H9 (cell line): ENCODE measurements around the gene BRD1. TPM values are rescaled to one million over a fixed set of nuclear protein-coding genes. Genes with fewer than 3 reads are reported as not detected.
A peak's percentile ranks its signal among the peaks of the same experiment; 100 is the strongest.

Source experiments
- DNase-seq: peaks from one replicate; pipeline ENCODE4 v3.0.0-alpha.2; 2017
- H2AFZ ChIP-seq: one replicate; pipeline ENCODE4 v1.6.1; 2013; ENCODE audit warnings: mild to moderate bottlenecking, low read length, control low read depth, moderate library complexity
- H2AK5ac ChIP-seq: 2 replicates; pipeline ENCODE4 v1.6.1; 2013; ENCODE audit warnings: low read length, control low read depth, mixed read lengths; ENCODE audit not compliant: insufficient read length
- H2BK120ac ChIP-seq: one replicate; pipeline ENCODE4 v1.6.1; 2013; ENCODE audit warnings: low read depth, mild to moderate bottlenecking, low read length, control low read depth, inconsistent platforms; ENCODE audit not compliant: poor library complexity, severe bottlenecking
- H2BK12ac ChIP-seq: 2 replicates; pipeline ENCODE4 v1.6.1; 2013; ENCODE audit warnings: low read length, control low read depth, mixed read lengths, low read depth; ENCODE audit not compliant: insufficient read length
- H2BK15ac ChIP-seq: 2 replicates; pipeline ENCODE4 v1.6.1; 2013; ENCODE audit warnings: low read depth, low read length, control low read depth
- H2BK20ac ChIP-seq: one replicate; pipeline ENCODE4 v1.6.1; 2013; ENCODE audit warnings: low read depth, mild to moderate bottlenecking, low read length, control low read depth, inconsistent platforms; ENCODE audit not compliant: poor library complexity, severe bottlenecking
- H2BK5ac ChIP-seq: 2 replicates; pipeline ENCODE4 v1.6.1; 2013; ENCODE audit warnings: low read length, control low read depth, mixed read lengths; ENCODE audit not compliant: insufficient read length
- H3K14ac ChIP-seq: 2 replicates; pipeline ENCODE4 v1.6.1; 2013; ENCODE audit warnings: low read length, control low read depth; ENCODE audit not compliant: insufficient read depth
- H3K18ac ChIP-seq: 2 replicates; pipeline ENCODE4 v1.6.1; 2013; ENCODE audit warnings: low read depth, mild to moderate bottlenecking, mixed read lengths, low read length, control low read depth; ENCODE audit not compliant: insufficient read length
- H3K23ac ChIP-seq: 2 replicates; pipeline ENCODE4 v1.6.1; 2013; ENCODE audit warnings: low read length, control low read depth, mixed read lengths, low read depth; ENCODE audit not compliant: insufficient read length
- H3K23me2 ChIP-seq: 2 replicates; pipeline ENCODE4 v1.6.1; 2013; ENCODE audit warnings: low read depth, mild to moderate bottlenecking, mixed read lengths, low read length, control low read depth; ENCODE audit not compliant: insufficient read length, poor library complexity, severe bottlenecking
- H3K27ac ChIP-seq: 2 replicates; pipeline ENCODE4 v1.5.1; 2013; ENCODE audit warnings: low read length, control low read depth, mixed read lengths, low read depth; ENCODE audit not compliant: insufficient read length
- H3K27me3 ChIP-seq: 2 replicates; pipeline ENCODE4 v1.6.1; 2013; ENCODE audit warnings: low read length, control low read depth, inconsistent platforms; ENCODE audit not compliant: insufficient read depth
- H3K4ac ChIP-seq: 2 replicates; pipeline ENCODE4 v1.6.1; 2013; ENCODE audit warnings: low read depth, mild to moderate bottlenecking, control low read depth, inconsistent platforms, low read length, moderate library complexity
- H3K4me1 ChIP-seq: 2 replicates; pipeline ENCODE4 v1.6.1; 2013; ENCODE audit warnings: low read length, control low read depth, inconsistent platforms; ENCODE audit not compliant: insufficient read depth
- H3K4me2 ChIP-seq: 2 replicates; pipeline ENCODE4 v1.6.1; 2013; ENCODE audit warnings: low read length, control low read depth, mixed read lengths; ENCODE audit not compliant: insufficient read length, insufficient read depth
- H3K56ac ChIP-seq: 2 replicates; pipeline ENCODE4 v1.6.1; 2013; ENCODE audit warnings: low read depth, mild to moderate bottlenecking, mixed read lengths, low read length, control low read depth; ENCODE audit not compliant: insufficient read length
- H3K79me1 ChIP-seq: 2 replicates; pipeline ENCODE4 v1.6.1; 2013; ENCODE audit warnings: low read depth, mild to moderate bottlenecking, moderate library complexity, low read length, control low read depth, inconsistent platforms; ENCODE audit not compliant: insufficient read depth, poor library complexity, severe bottlenecking
- H3K79me2 ChIP-seq: 2 replicates; pipeline ENCODE4 v1.6.1; 2013; ENCODE audit warnings: low read length, control low read depth, inconsistent platforms; ENCODE audit not compliant: insufficient read depth
- H3K9ac ChIP-seq: 2 replicates; pipeline ENCODE4 v1.6.1; 2013; ENCODE audit warnings: low read length, control low read depth, mixed read lengths; ENCODE audit not compliant: insufficient read length; ENCODE audit errors: extremely low read depth
- H3K9me3 ChIP-seq: one replicate; pipeline ENCODE4 v1.6.1; 2013; ENCODE audit warnings: low read depth, low read length, inconsistent platforms; ENCODE audit not compliant: control insufficient read depth
- H3T11ph ChIP-seq: one replicate; pipeline ENCODE4 v1.6.1; 2013; ENCODE audit warnings: mild to moderate bottlenecking, low read length, control low read depth, inconsistent platforms
- H4K20me1 ChIP-seq: one replicate; pipeline ENCODE4 v1.6.1; 2013; ENCODE audit not compliant: control insufficient read depth, insufficient read length, insufficient read depth
- H4K5ac ChIP-seq: 2 replicates; pipeline ENCODE4 v1.6.1; 2013; ENCODE audit warnings: low read depth, mild to moderate bottlenecking, mixed read lengths, low read length, control low read depth; ENCODE audit not compliant: insufficient read length
- H4K8ac ChIP-seq: replicated peaks from 2 replicates; pipeline ENCODE4 v1.6.1; 2013; ENCODE audit warnings: low read length, control low read depth, mixed read lengths, low read depth; ENCODE audit not compliant: insufficient read length
- H4K91ac ChIP-seq: 2 replicates; pipeline ENCODE4 v1.6.1; 2013; ENCODE audit warnings: low read depth, mild to moderate bottlenecking, moderate library complexity, mixed read lengths, low read length, control low read depth; ENCODE audit not compliant: insufficient read length
- H3K27ac Mint-ChIP-seq, 3 experiments: 2 replicates in 2 of 3; 3 replicates in 1 of 3; pipeline ENCODE4 v1.8.0; 2020 to 2021; ENCODE audit warnings: mixed read lengths in 3 of 3, mild to moderate bottlenecking in 1 of 3, moderate library complexity in 1 of 3
- H3K27me3 Mint-ChIP-seq: 2 replicates; pipeline ENCODE4 v1.8.0; 2021; ENCODE audit warnings: low read depth, mild to moderate bottlenecking, moderate library complexity, mixed read lengths
- H3K36me3 Mint-ChIP-seq, 3 experiments: 2 replicates in 2 of 3; 3 replicates in 1 of 3; pipeline ENCODE4 v1.8.0; 2020 to 2021; ENCODE audit warnings: low read depth in 3 of 3, mixed read lengths in 3 of 3; ENCODE audit not compliant: insufficient read depth in 1 of 3
- H3K4me1 Mint-ChIP-seq, 2 experiments: 2 replicates each; pipeline ENCODE4 v1.8.0; 2020; ENCODE audit warnings: mixed read lengths in 2 of 2
- H3K4me3 Mint-ChIP-seq, 2 experiments: 2 replicates in 1 of 2; 3 replicates in 1 of 2; pipeline ENCODE4 v1.8.0; 2020 to 2021; ENCODE audit warnings: mild to moderate bottlenecking in 2 of 2, mixed read lengths in 2 of 2, moderate library complexity in 1 of 2
- H3K9me3 Mint-ChIP-seq, 2 experiments: 2 replicates in 1 of 2; 3 replicates in 1 of 2; pipeline ENCODE4 v1.8.0; 2020; ENCODE audit warnings: mild to moderate bottlenecking in 2 of 2, mixed read lengths in 2 of 2, moderate library complexity in 1 of 2
- WGBS: extraction: QIAGEN DNeasy Blood & Tissue Kit; methylation state at CpG from one replicate; pipeline ENCODE4 v1.1.7; 2013; ENCODE audit warnings: missing lambda C conversion rate, low lambda C conversion rate, mixed read lengths; ENCODE audit not compliant: insufficient read length; ENCODE audit errors: extremely low coverage; 5-methylcytosine and 5-hydroxymethylcytosine counted together
- total RNA-seq: library from RNA; stranded (reverse); gene quantifications from 2 replicates; pipeline ENCODE4 v1.2.1, GENCODE V29; 2021
- TF ChIP-seq, protein P1 (sequence below): fragments of 200-600 bp; sonication (generic); conservative IDR thresholded peaks from 3 replicates; pipeline ENCODE4 v1.8.0; 2021; ENCODE audit warnings: antibody characterized with exemption, mild to moderate bottlenecking

BRD1 gene
- total RNA-seq, 1 experiment from 2014 or later = 51.3 TPM

DNA sequence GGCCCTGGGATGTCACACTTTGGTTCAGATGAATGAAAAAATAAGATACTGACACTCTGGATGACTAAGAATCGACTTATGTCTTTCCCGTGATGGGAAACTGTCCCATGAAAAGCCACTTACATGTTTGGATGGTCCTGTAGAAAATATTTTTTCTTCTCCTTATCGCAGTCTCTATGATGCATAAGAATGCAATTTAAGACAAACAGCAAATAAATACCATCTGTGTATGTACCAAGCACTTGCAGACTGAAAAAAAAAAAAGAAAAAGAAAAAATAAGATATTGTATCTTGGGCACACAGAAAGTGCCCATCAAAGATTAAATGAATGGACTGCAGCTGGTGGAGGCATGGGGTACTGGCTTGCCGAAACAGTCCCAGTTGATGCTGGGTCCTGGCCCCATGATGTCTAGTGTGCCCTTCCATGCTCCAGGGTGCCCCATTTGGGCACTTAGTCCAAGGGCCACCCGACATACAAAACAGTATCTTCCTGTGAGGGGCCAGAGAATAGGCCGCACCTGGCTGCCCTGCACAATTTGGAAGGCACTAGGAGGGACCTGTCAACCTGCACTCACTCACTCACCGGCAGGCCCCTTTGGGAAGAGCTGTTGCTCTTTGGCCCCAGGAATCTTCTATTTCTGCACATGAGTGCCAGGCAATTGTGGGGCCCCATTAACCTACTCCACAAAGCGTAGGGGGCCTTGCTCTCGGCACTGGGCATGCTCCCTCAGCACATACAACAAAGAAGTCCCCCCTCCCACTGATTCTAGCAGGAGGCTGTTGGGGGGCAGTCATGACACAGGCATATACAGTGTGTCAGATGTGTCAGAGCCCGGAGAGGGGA is 23.5 kb upstream of the BRD1 start:
- H2BK120ac ChIP-seq = no peak overlapping the region
- no peak overlapping the region for H4K8ac ChIP-seq
- H3K36me3 Mint-ChIP-seq = peaks cover 0 to 3% (median 0%) of the 10 kb centered on the region in 3 experiments; a peak in 3 of 7 replicates
- no CpG with 5 or more reads among the region's 10 CpGs for WGBS
- H3K9ac ChIP-seq = no peak overlapping the region
- H3K9me3 ChIP-seq = no peaks in the 10 kb centered on the region
- H3K23me2 ChIP-seq = peaks cover 17% of the 10 kb centered on the region
- H2BK5ac ChIP-seq = no peak overlapping the region
- no peak overlapping the region for H4K5ac ChIP-seq
- peaks cover 44% of the 10 kb centered on the region for H3K27me3 ChIP-seq
- peaks cover 5% of the 10 kb centered on the region; the same call in 1 of the 2 replicates for H3K4me1 ChIP-seq
- H3T11ph ChIP-seq = no peak overlapping the region
- H3K27ac ChIP-seq = no peak overlapping the region
- H3K27ac Mint-ChIP-seq = no peak overlapping the region
- H3K27me3 Mint-ChIP-seq = peaks cover 65% of the 10 kb centered on the region
- H3K4ac ChIP-seq = no peak overlapping the region
- no peak overlapping the region for H2AFZ ChIP-seq
- H2BK20ac ChIP-seq = no peak overlapping the region
- no peak overlapping the region for H3K23ac ChIP-seq
- peaks cover 4% of the 10 kb centered on the region for H3K79me1 ChIP-seq
- H3K4me2 ChIP-seq = no peak overlapping the region
- no peak overlapping the region for H2BK12ac ChIP-seq
- no peak overlapping the region for H2AK5ac ChIP-seq
- no peak overlapping the region for H2BK15ac ChIP-seq
- peaks cover 4% of the 10 kb centered on the region for H4K20me1 ChIP-seq
- peaks cover 12% of the 10 kb centered on the region; the same call in 1 of the 2 replicates for H3K79me2 ChIP-seq
- H3K14ac ChIP-seq = no peak overlapping the region
- DNase-seq = no peak
- peak overlapping the region; percentile 27 to 55; a peak in 3 of 5 replicates for H3K4me3 Mint-ChIP-seq
- H4K91ac ChIP-seq = no peak overlapping the region
- peaks cover 0 to 2% of the 10 kb centered on the region in 2 experiments; a peak in 1 of 5 replicates for H3K9me3 Mint-ChIP-seq
- H3K4me1 Mint-ChIP-seq = peaks cover 17 to 33% of the 10 kb centered on the region in 2 experiments
- TF ChIP-seq, protein P1, sequence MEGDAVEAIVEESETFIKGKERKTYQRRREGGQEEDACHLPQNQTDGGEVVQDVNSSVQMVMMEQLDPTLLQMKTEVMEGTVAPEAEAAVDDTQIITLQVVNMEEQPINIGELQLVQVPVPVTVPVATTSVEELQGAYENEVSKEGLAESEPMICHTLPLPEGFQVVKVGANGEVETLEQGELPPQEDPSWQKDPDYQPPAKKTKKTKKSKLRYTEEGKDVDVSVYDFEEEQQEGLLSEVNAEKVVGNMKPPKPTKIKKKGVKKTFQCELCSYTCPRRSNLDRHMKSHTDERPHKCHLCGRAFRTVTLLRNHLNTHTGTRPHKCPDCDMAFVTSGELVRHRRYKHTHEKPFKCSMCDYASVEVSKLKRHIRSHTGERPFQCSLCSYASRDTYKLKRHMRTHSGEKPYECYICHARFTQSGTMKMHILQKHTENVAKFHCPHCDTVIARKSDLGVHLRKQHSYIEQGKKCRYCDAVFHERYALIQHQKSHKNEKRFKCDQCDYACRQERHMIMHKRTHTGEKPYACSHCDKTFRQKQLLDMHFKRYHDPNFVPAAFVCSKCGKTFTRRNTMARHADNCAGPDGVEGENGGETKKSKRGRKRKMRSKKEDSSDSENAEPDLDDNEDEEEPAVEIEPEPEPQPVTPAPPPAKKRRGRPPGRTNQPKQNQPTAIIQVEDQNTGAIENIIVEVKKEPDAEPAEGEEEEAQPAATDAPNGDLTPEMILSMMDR = no peak
- H3K56ac ChIP-seq = no peak overlapping the region
- no peak overlapping the region for H3K18ac ChIP-seq
